Fibroblast of lung (primary cell): ENCODE measurements around the gene PCLAF. TPM values are rescaled to one million over a fixed set of nuclear protein-coding genes. Genes with fewer than 3 reads are reported as not detected.

ENCODE experiments used
- DNase-seq, 2 donors: peaks; one replicate each; pipeline versions ENCODE4 v3.0.0 to v3.0.0-alpha.2; 2010; ENCODE audit warnings: low read depth in 2 of 2
- H2AFZ ChIP-seq: 2 replicates; pipeline ENCODE4 v1.5.1; 2012; ENCODE audit warnings: low read length, control low read depth, inconsistent platforms
- H3K27ac ChIP-seq: 2 replicates; pipeline ENCODE4 v1.5.1; 2011; ENCODE audit warnings: low read length, control low read depth; ENCODE audit not compliant: insufficient read depth
- H3K27me3 ChIP-seq: 2 replicates; pipeline ENCODE4 v1.5.1; 2011; ENCODE audit warnings: mild to moderate bottlenecking, low read length; ENCODE audit not compliant: control insufficient read depth, insufficient read depth
- H3K36me3 ChIP-seq: 2 replicates; pipeline ENCODE4 v1.5.1; 2011; ENCODE audit warnings: low read length; ENCODE audit not compliant: control insufficient read depth, insufficient read depth
- H3K4me1 ChIP-seq: 2 replicates; pipeline ENCODE4 v1.5.1; 2011; ENCODE audit warnings: low read length; ENCODE audit not compliant: control insufficient read depth, insufficient read depth; ENCODE audit errors: extremely low read depth
- H3K4me2 ChIP-seq: 2 replicates; pipeline ENCODE4 v1.5.1; 2011; ENCODE audit warnings: low read length, control low read depth; ENCODE audit not compliant: insufficient read depth; ENCODE audit errors: extremely low read depth
- H3K4me3 ChIP-seq, 4 experiments: fragments of 200-600 bp in 1 of 4; sonication (generic) in 1 of 4; replicated peaks in 1 of 4; 2 replicates each; pipeline ENCODE4 v1.5.1; 2011 to 2016; ENCODE audit warnings: low read length in 4 of 4, low read depth in 3 of 4, mild to moderate bottlenecking in 3 of 4, control low read depth in 2 of 4, inconsistent platforms in 1 of 4, mixed read lengths in 1 of 4; ENCODE audit not compliant: insufficient read depth in 1 of 4; ENCODE audit errors: control extremely low read depth in 1 of 4
- H3K79me2 ChIP-seq: 2 replicates; pipeline ENCODE4 v1.5.1; 2012; ENCODE audit warnings: mild to moderate bottlenecking, low read length, inconsistent platforms; ENCODE audit not compliant: control insufficient read depth, insufficient read depth
- H3K9ac ChIP-seq: 2 replicates; pipeline ENCODE4 v1.5.1; 2011; ENCODE audit warnings: mild to moderate bottlenecking, low read length, control low read depth; ENCODE audit not compliant: insufficient read depth
- H3K9me3 ChIP-seq: 2 replicates; pipeline ENCODE4 v1.5.1; 2012; ENCODE audit warnings: low read depth, low read length; ENCODE audit not compliant: control insufficient read depth, insufficient read depth
- H4K20me1 ChIP-seq: 2 replicates; pipeline ENCODE4 v1.5.1; 2011; ENCODE audit warnings: low read length; ENCODE audit not compliant: control insufficient read depth, insufficient read depth; ENCODE audit errors: extremely low read depth
- EZH2 ChIP-seq: IDR thresholded peaks from 2 replicates; pipeline ENCODE4 v1.5.1; 2012; ENCODE audit warnings: low read length, control low read depth, mild to moderate bottlenecking; ENCODE audit errors: missing control alignments
- polyA plus RNA-seq, 2 donors: library from polyadenylated mRNA; depleted of rRNA in 1 of 2; stranded (reverse) in 1 of 2; unstranded in 1 of 2; fragments of >200 nt; gene quantifications; 2 replicates each; pipeline ENCODE4 v1.2.1, GENCODE V29; 2011 to 2012; ENCODE audit warnings: missing spikeins in 1 of 2
- total RNA-seq: library from RNA; depleted of rRNA; stranded (reverse); fragments of >200 nt; gene quantifications from 2 replicates; pipeline ENCODE4 v1.2.1, GENCODE V29; 2014
- TF ChIP-seq, protein P1 (sequence below), 2 donors: IDR thresholded peaks in 1 of 2; conservative IDR thresholded peaks in 1 of 2; 1 replicate in 1 of 2; 2 replicates in 1 of 2; pipeline ENCODE4 v1.5.1; 2011 to 2012; ENCODE audit warnings: low read length in 2 of 2, control low read depth in 1 of 2, inconsistent platforms in 1 of 2, low read depth in 1 of 2, mild to moderate bottlenecking in 1 of 2

Gene PCLAF
- total and polyA plus RNA-seq, 2 donors (not counting 1 experiment from before 2014, with no cell fraction given), result 53.2 to 70.6 TPM

DNA sequence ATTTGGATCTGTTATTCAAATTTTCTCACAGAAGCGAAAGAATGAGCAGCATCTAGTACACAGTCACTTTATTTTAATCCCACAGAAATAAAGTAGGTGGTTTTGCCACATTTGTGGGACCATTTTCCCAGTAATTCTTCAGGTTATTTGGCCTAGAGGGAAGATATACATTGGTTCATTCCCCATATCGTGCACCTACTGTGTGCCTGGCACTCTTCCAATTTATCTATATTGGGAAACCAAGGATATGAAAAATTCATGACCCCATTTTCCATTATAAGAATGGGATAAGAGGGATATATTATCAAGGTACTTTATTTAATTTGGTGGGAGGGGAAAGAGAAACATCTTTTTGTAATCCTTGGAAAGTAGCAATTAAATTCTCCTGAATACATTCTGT is 41.5 kb upstream of the PCLAF start:
- H3K9me3 ChIP-seq, result no peaks in the 10 kb centered on the region

DNA sequence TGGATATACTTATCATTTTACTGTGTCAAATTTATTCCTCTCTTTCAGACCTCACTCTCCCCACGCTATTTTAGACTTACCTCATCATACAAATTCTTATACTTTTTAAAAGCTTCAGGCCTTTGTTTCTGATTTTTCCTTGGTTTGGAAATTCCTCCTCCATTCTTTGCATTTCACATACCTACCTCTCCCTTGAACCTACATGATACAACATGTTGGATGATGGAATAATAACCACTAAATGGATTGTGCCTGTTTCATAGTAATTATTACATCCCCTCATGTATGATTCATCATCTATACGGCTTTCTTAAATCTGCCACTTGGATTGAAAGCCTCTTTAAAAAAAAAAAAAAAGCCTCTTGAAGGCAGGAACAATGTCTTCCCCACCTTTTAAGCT is 31.0 kb upstream of the PCLAF start:
- Histone ChIP-seq H3K79me2 (no peaks in the 10 kb centered on the region), H3K36me3 (peaks cover 5% of the 10 kb centered on the region), H3K27me3 (no peaks in the 10 kb centered on the region), H3K4me2 (no peak overlapping the region), H3K4me3 (no peak overlapping the region), H3K9me3 (no peaks in the 10 kb centered on the region), H3K9ac (no peak overlapping the region), H3K4me1 (no peaks in the 10 kb centered on the region), H3K27ac (no peak overlapping the region), H4K20me1 (no peaks in the 10 kb centered on the region), H2AFZ (no peak overlapping the region)
- no peak for DNase-seq
- TF ChIP-seq, protein P1, sequence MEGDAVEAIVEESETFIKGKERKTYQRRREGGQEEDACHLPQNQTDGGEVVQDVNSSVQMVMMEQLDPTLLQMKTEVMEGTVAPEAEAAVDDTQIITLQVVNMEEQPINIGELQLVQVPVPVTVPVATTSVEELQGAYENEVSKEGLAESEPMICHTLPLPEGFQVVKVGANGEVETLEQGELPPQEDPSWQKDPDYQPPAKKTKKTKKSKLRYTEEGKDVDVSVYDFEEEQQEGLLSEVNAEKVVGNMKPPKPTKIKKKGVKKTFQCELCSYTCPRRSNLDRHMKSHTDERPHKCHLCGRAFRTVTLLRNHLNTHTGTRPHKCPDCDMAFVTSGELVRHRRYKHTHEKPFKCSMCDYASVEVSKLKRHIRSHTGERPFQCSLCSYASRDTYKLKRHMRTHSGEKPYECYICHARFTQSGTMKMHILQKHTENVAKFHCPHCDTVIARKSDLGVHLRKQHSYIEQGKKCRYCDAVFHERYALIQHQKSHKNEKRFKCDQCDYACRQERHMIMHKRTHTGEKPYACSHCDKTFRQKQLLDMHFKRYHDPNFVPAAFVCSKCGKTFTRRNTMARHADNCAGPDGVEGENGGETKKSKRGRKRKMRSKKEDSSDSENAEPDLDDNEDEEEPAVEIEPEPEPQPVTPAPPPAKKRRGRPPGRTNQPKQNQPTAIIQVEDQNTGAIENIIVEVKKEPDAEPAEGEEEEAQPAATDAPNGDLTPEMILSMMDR (conservative IDR thresholded peaks at IDR 0.05 in 1 of 2, IDR thresholded peaks at IDR 0.05 in 1 of 2; ENCODE audit: low read depth in 1 of 2, low read length in 2 of 2), result no peak
- TF ChIP-seq EZH2, result no peak

More for the DNA sequence above, 41.5 kb upstream of the PCLAF start:
- Histone ChIP-seq H3K4me1 (no peaks in the 10 kb centered on the region), H3K36me3 (peaks cover 2% of the 10 kb centered on the region), H4K20me1 (no peaks in the 10 kb centered on the region), H3K9ac (no peak overlapping the region), H3K4me3 (no peak overlapping the region), H3K27ac (no peak overlapping the region), H3K4me2 (no peak overlapping the region), H3K27me3 (no peaks in the 10 kb centered on the region), H3K79me2 (no peaks in the 10 kb centered on the region), H2AFZ (no peak overlapping the region)
- no peak for DNase-seq
- TF ChIP-seq EZH2, result no peak
- TF ChIP-seq, protein P1 (conservative IDR thresholded peaks at IDR 0.05 in 1 of 2, IDR thresholded peaks at IDR 0.05 in 1 of 2; ENCODE audit: low read depth in 1 of 2, low read length in 2 of 2), result no peak

DNA sequence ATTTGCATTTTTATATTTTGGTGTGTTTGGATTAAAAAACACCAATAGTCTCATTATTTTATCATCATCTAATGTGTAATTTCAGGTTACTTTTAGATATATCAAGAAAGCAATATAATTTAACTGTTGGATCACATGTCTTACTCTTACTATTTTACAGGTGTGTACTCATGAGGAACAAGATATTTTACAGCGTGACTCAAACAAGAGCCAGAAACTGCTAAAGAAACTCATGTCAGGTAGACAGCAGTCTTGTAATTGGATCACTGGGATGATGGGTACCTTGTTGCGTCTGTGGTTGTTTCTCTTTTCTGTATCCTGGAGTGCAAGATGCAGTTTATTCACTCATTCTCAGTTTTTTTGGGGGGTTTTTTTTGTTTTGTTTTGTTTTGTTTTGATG is 19.3 kb upstream of the PCLAF start:
- no peak overlapping the region for H3K4me2 ChIP-seq
- H3K36me3 ChIP-seq, result peaks cover 6% of the 10 kb centered on the region
- no peak for TF ChIP-seq EZH2
- TF ChIP-seq, protein P1 (conservative IDR thresholded peaks at IDR 0.05 in 1 of 2, IDR thresholded peaks at IDR 0.05 in 1 of 2; ENCODE audit: low read depth in 1 of 2, low read length in 2 of 2), result no peak
- no peaks in the 10 kb centered on the region for H3K4me1 ChIP-seq
- no peaks in the 10 kb centered on the region for H3K79me2 ChIP-seq
- H3K27me3 ChIP-seq, result no peaks in the 10 kb centered on the region
- no peak overlapping the region for H3K9ac ChIP-seq
- no peaks in the 10 kb centered on the region for H3K9me3 ChIP-seq
- no peaks in the 10 kb centered on the region for H4K20me1 ChIP-seq
- no peak overlapping the region for H3K27ac ChIP-seq
- no peak for DNase-seq
- H3K4me3 ChIP-seq, result no peak overlapping the region
- no peak overlapping the region for H2AFZ ChIP-seq
